ENCODE data around the gene KDM3B. TPM values are rescaled to one million over a fixed set of nuclear protein-coding genes. Genes with fewer than 3 reads are reported as not detected.

The KDM3B gene
- total RNA-seq, 1 donor from 2014 or later: 42.4 TPM

DNA sequence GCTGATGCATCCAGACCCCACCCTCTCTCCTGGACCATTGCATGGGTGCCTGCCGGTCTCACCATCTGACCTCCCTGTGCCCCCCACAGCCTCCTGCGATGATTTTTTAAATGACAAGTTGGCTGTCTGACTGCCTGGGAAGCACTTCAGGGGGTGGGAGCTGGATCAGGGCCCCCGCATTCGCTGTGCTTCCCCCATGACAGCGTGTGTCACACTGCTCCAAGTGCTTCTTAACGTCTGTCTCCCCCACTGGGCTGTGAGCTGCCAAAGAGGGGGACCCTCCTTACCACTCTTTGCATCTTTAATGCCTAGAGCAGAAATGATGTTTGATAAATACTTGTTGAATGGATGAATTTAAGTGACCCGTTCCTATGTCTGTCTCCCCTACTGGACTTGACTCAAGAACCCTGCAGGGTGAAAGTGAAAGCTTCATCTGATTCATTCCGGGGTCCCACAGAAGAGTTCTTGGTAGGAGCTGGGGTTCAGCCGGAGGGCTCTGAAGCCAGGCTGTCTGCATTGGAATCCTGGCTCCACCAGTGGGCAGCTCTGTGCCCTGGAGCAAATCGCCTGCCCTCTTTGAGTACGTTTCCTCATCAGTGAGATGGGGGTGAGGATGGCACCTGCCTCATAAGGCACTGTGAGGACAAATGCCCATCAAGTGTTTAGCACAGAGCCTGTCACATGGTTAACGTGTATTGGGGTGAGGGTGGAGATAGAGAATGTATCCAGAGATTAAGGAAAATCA, 105.2 kb downstream of the KDM3B start:
- TF ChIP-seq CTCF (IDR thresholded peaks at IDR 0.05; ENCODE audit: insufficient read depth, low read length, severe bottlenecking): no peak
- no peaks in the 10 kb centered on the region for H3K27me3 ChIP-seq (ENCODE audit: control insufficient read depth, insufficient read depth, low read length)
- no peaks in the 10 kb centered on the region for H3K36me3 ChIP-seq (ENCODE audit: control insufficient read depth, insufficient read depth, low read length)
- DNase-seq (ENCODE audit: low read depth) (no peak), FAIRE-seq (no peak)
- H3K4me3 ChIP-seq (ENCODE audit: low read depth, low read length): no peak overlapping the region

DNA sequence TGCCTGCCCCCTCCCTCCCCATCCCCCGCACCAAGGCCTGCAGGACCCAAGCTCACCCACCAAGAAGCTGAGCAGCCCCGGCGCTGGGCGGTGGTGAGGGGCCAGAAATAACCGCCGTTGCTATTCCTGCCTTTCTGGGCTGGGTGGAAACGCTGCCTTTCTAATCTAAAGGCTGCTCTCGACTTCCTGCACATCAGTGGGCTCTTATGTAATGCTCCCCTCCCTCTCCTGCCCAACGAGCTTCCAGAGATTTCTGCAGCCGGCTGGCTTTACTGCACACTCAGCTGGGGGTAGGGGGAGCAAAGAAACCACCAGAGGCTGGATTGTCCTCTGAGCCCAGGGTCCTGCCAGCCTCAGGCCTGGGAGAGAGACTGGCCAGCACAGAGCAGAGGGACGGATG, 105.9 kb downstream of the KDM3B start:
- FAIRE-seq (no peak), DNase-seq (ENCODE audit: low read depth) (no peak)
- Histone ChIP-seq H3K27me3 (ENCODE audit: control insufficient read depth, insufficient read depth, low read length) (no peaks in the 10 kb centered on the region), H3K4me3 (ENCODE audit: low read depth, low read length) (no peak overlapping the region), H3K36me3 (ENCODE audit: control insufficient read depth, insufficient read depth, low read length) (no peaks in the 10 kb centered on the region)
- TF ChIP-seq CTCF (IDR thresholded peaks at IDR 0.05; ENCODE audit: insufficient read depth, low read length, severe bottlenecking): no peak

DNA sequence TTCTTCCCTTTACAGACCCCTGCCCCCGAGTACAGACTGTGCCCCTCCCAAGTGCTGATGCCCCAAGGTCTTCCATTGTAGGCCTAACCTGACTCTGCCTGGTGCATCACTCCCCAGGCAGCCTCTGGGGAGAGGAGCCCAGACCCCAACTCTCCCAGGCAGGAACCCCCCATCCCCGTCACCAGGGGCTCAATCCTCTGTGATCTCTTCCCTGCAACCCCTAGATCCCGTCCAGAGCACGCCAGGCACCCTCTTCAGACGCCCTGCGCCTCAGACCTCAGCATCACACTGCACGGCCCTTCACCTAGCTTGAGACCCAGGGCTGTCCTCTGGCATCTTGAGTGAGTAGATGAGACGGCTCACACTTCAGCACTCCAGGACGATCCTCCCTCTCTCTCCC, 106.4 kb downstream of the KDM3B start:
- Histone ChIP-seq H3K4me3 (ENCODE audit: low read depth, low read length) (no peak overlapping the region), H3K36me3 (ENCODE audit: control insufficient read depth, insufficient read depth, low read length) (no peaks in the 10 kb centered on the region), H3K27me3 (ENCODE audit: control insufficient read depth, insufficient read depth, low read length) (no peaks in the 10 kb centered on the region)
- FAIRE-seq (no peak), DNase-seq (ENCODE audit: low read depth) (no peak)
- no peak for TF ChIP-seq CTCF (IDR thresholded peaks at IDR 0.05; ENCODE audit: insufficient read depth, low read length, severe bottlenecking)

DNA sequence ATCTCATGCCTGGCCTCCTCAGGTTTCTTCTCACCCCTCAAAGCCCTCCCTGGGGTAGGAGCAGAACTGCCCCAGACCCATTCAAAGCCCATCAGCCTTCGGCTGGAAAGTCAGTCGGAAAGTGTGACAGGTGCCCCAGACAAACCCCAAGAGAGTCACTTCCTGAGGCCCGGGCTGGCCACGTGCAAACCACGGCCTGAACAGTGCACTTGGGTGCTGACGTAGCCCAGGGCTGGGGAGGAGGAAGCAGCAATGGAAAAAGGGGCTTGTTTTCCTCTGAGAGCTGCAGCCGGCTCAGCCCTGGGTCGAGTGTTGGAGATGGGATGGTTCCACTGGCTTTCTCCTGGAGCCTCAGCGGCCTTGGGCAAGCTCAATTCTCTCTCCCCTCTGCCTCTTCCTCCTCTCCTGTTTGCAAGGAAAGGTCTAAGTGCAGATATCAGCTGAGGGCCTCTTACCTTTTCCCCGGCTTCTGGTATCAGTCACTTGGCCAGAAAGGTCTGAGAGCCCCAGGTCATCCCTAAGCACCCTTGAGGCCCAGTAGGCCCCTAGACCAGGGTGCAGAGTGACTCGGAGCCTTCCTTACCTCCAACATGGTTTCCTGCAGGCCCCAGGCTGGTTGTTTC, 106.9 kb downstream of the KDM3B start:
- Histone ChIP-seq H3K27me3 (ENCODE audit: control insufficient read depth, insufficient read depth, low read length) (no peaks in the 10 kb centered on the region), H3K4me3 (ENCODE audit: low read depth, low read length) (no peak overlapping the region), H3K36me3 (ENCODE audit: control insufficient read depth, insufficient read depth, low read length) (no peaks in the 10 kb centered on the region)
- DNase-seq (ENCODE audit: low read depth) (no peak), FAIRE-seq (no peak)
- TF ChIP-seq CTCF (IDR thresholded peaks at IDR 0.05; ENCODE audit: insufficient read depth, low read length, severe bottlenecking): no peak

DNA sequence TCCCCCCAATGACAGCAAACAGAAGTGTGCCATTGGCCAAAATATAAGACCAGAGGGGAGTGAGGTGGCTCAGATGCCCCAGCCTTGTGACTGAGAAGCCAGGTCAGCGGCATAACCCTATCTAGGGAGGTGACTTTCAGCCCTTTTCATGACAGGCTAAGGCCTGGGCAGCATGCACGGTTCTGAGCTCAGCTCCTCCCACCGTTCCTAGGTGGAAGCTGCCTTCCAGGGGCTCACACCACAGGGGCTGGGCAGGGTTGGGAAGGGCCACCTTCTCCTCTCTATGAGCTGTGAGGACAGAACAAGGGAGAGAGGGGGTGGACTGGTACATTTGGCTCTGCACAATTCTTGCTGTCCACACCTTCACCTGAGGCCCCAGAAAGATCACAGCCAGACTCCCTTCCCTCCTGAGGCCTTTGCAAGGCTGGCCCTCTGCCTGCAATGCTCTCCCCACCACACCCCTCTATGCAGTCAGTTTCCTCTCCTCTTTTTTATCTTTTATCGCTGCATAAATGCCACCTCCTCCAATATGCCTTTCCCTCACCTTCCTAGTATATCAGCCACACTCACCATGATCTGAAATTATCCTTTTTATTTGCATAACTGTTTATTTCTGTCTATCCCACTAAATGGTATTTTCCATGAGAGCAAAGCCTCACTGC, 107.7 kb downstream of the KDM3B start:
- H3K4me3 ChIP-seq (ENCODE audit: low read depth, low read length): no peak overlapping the region
- DNase-seq (ENCODE audit: low read depth): no peak
- H3K36me3 ChIP-seq (ENCODE audit: control insufficient read depth, insufficient read depth, low read length): no peaks in the 10 kb centered on the region
- H3K27me3 ChIP-seq (ENCODE audit: control insufficient read depth, insufficient read depth, low read length): no peaks in the 10 kb centered on the region
- no peak for TF ChIP-seq CTCF (IDR thresholded peaks at IDR 0.05; ENCODE audit: insufficient read depth, low read length, severe bottlenecking)
- FAIRE-seq: no peak

Measured in bronchial epithelial cell (primary cell).